Skeletal muscle tissue (tissue), 4 donors: ENCODE measurements around the gene MCM7. TPM values are rescaled to one million over a fixed set of nuclear protein-coding genes. Genes with fewer than 3 reads are reported as not detected.
"Not testable (repeated sequence)": the region's sequence is repeated elsewhere in the genome, so short reads cannot be mapped to it uniquely, and the experiment has no call there.

Experiments
- H3K27ac ChIP-seq: one replicate; pipeline ENCODE4 v1.7.0; 2013; ENCODE audit warnings: mild to moderate bottlenecking, low read depth, low read length, inconsistent platforms
- H3K27me3 ChIP-seq, 3 donors: one replicate each; pipeline ENCODE4 v1.7.0; 2013; ENCODE audit warnings: low read length in 3 of 3; ENCODE audit not compliant: control insufficient read depth in 3 of 3, insufficient read depth in 3 of 3
- H3K36me3 ChIP-seq, 3 donors: one replicate each; pipeline ENCODE4 v1.7.0; 2013; ENCODE audit warnings: low read length in 3 of 3; ENCODE audit not compliant: control insufficient read depth in 3 of 3, insufficient read depth in 3 of 3
- H3K4me1 ChIP-seq, 3 donors: one replicate each; pipeline ENCODE4 v1.7.0; 2013; ENCODE audit warnings: low read length in 3 of 3, mild to moderate bottlenecking in 3 of 3; ENCODE audit not compliant: control insufficient read depth in 3 of 3, insufficient read depth in 3 of 3
- H3K4me3 ChIP-seq, 3 donors: one replicate each; pipeline ENCODE4 v1.7.0; 2013; ENCODE audit warnings: low read length in 3 of 3
- H3K9ac ChIP-seq, 3 donors: one replicate each; pipeline ENCODE4 v1.7.0; 2013; ENCODE audit warnings: low read length in 3 of 3, mild to moderate bottlenecking in 3 of 3, moderate library complexity in 2 of 3, low read depth in 1 of 3
- H3K9me3 ChIP-seq, 3 donors: one replicate each; pipeline ENCODE4 v1.7.0; 2013; ENCODE audit warnings: low read length in 3 of 3; ENCODE audit not compliant: control insufficient read depth in 3 of 3
- total RNA-seq: library from RNA; depleted of rRNA; stranded (reverse); fragments of >200 nt; gene quantifications from one replicate; pipeline ENCODE4 v1.2.3, GENCODE V29; 2014
- donor health status: Osteomylitis.

The MCM7 gene
- total RNA-seq, 1 donor from 2014 or later, result 42.3 TPM

- H3K9ac ChIP-seq, result no peak overlapping the region
- peaks cover 8 to 15% (median 10%) of the 10 kb centered on the region in 3 donors for H3K4me1 ChIP-seq
- H3K27me3 ChIP-seq, result peaks cover 0 to 11% (median 0%) of the 10 kb centered on the region in 3 donors
- H3K9me3 ChIP-seq, result no peaks in the 10 kb centered on the region
- no peak overlapping the region for H3K27ac ChIP-seq
- H3K36me3 ChIP-seq, result no peaks in the 10 kb centered on the region
- H3K4me3 ChIP-seq, result no peak overlapping the region
Observed at GRCh38 chr7:100132126-100132525, 30.9 kb upstream of the MCM7 start.

- Histone ChIP-seq H3K27me3 (peaks cover 0 to 8% (median 0%) of the 10 kb centered on the region in 3 donors), H3K9me3 (no peaks in the 10 kb centered on the region), H3K4me1 (peaks cover 14 to 23% (median 16%) of the 10 kb centered on the region in 3 donors), H3K27ac (no peak overlapping the region), H3K4me3 (peak overlapping the region in 1 of 3 donors; percentile 33), H3K9ac (peak overlapping the region in 1 of 3 donors; percentile 54), H3K36me3 (no peaks in the 10 kb centered on the region)
Observed at GRCh38 chr7:100130608-100131453, 29.6 kb upstream of the MCM7 start.

- H3K4me1 ChIP-seq, result peaks cover 18 to 27% (median 19%) of the 10 kb centered on the region in 3 donors
- H3K27ac ChIP-seq, H3K27me3 ChIP-seq, H3K36me3 ChIP-seq, H3K9me3 ChIP-seq, H3K4me3 ChIP-seq, H3K9ac ChIP-seq: not testable (repeated sequence)
Observed at GRCh38 chr7:100130220-100130607, 29.0 kb upstream of the MCM7 start.

- peaks cover 18 to 34% (median 19%) of the 10 kb centered on the region in 3 donors for H3K4me1 ChIP-seq
- peak overlapping the region in 2 of 3 donors; percentile 46 to 97 for H3K9ac ChIP-seq
- no peak overlapping the region for H3K27ac ChIP-seq
- no peak overlapping the region for H3K4me3 ChIP-seq
- H3K36me3 ChIP-seq, result peaks cover 0 to 3% (median 0%) of the 10 kb centered on the region in 3 donors
- no peaks in the 10 kb centered on the region for H3K9me3 ChIP-seq
- H3K27me3 ChIP-seq, result peaks cover 0 to 4% (median 0%) of the 10 kb centered on the region in 3 donors
Observed at GRCh38 chr7:100128637-100128963, 27.4 kb upstream of the MCM7 start.

GRCh38 chr7:100127866-100128636, 26.9 kb upstream of the MCM7 start:
- H3K4me1 ChIP-seq, result peaks cover 18 to 34% (median 19%) of the 10 kb centered on the region in 3 donors
- H3K27ac ChIP-seq, result peak overlapping the region; percentile 96
- peaks cover 0 to 4% (median 0%) of the 10 kb centered on the region in 3 donors for H3K27me3 ChIP-seq
- peak overlapping the region; percentile 93 to 98 (median 97) for H3K4me3 ChIP-seq
- H3K36me3 ChIP-seq, result peaks cover 0 to 3% (median 0%) of the 10 kb centered on the region in 3 donors
- H3K9ac ChIP-seq, result peak overlapping the region; percentile 85 to 97 (median 94)
- H3K9me3 ChIP-seq, result no peaks in the 10 kb centered on the region

GRCh38 chr7:100126931-100127865, 26.0 kb upstream of the MCM7 start, which contains the start of gene MBLAC1:
MBLAC1 (plus strand) TSS chr7:100126967; CDS start chr7:100127396, 429 bp downstream.
- H3K36me3 ChIP-seq, result peaks cover 0 to 4% (median 3%) of the 10 kb centered on the region in 3 donors
- peak within 1 kb of the TSS; percentile 96 for H3K27ac ChIP-seq
- H3K4me3 ChIP-seq, result peak within 1 kb of the TSS; percentile 93 to 98 (median 97)
- H3K4me1 ChIP-seq, result peaks cover 16 to 37% (median 19%) of the 10 kb centered on the region in 3 donors
- peak within 1 kb of the TSS; percentile 85 to 97 (median 94) for H3K9ac ChIP-seq
- no peaks in the 10 kb centered on the region for H3K27me3 ChIP-seq
- H3K9me3 ChIP-seq, result no peaks in the 10 kb centered on the region

GRCh38 chr7:100126239-100126930, 25.2 kb upstream of the MCM7 start:
- Histone ChIP-seq H3K9ac (peak overlapping the region; percentile 85 to 97 (median 94)), H3K27me3 (no peaks in the 10 kb centered on the region), H3K4me3 (peak overlapping the region; percentile 93 to 98 (median 97)), H3K4me1 (peaks cover 16 to 40% (median 19%) of the 10 kb centered on the region in 3 donors), H3K27ac (peak overlapping the region; percentile 96), H3K36me3 (peaks cover 0 to 4% (median 3%) of the 10 kb centered on the region in 3 donors), H3K9me3 (no peaks in the 10 kb centered on the region)

- Histone ChIP-seq H3K27ac (no peak overlapping the region), H3K4me1 (peaks cover 27 to 53% (median 29%) of the 10 kb centered on the region in 3 donors), H3K9me3 (no peaks in the 10 kb centered on the region)
Observed at GRCh38 chr7:100124301-100125230, 23.4 kb upstream of the MCM7 start.

More at GRCh38 chr7:100124301-100125230, 23.4 kb upstream of the MCM7 start:
- no peaks in the 10 kb centered on the region for H3K27me3 ChIP-seq
- peak overlapping the region in 1 of 3 donors; percentile 41 for H3K4me3 ChIP-seq
- H3K9ac ChIP-seq, result no peak overlapping the region
- peaks cover 0 to 4% (median 3%) of the 10 kb centered on the region in 3 donors for H3K36me3 ChIP-seq
